GM12878 (cell line): Measurements from ENCODE around the gene PRDM2. TPM values are rescaled to one million over a fixed set of nuclear protein-coding genes. Genes with fewer than 3 reads are reported as not detected.

Experiments
- CEBPZ ChIP-seq: fragments of 150-350 bp; IDR thresholded peaks from 2 replicates; pipeline ENCODE4 v1.6.1; 2016; ENCODE audit warnings: low read depth, low read length
- CHD1 ChIP-seq: IDR thresholded peaks from 2 replicates; pipeline ENCODE4 v1.6.1; 2012; ENCODE audit warnings: low read depth, low read length, improper control_type of control experiment
- CREB1 ChIP-seq: IDR thresholded peaks from 2 replicates; pipeline ENCODE4 v1.6.1; 2012; ENCODE audit warnings: low read depth, mild to moderate bottlenecking, inconsistent platforms
- EZH2 ChIP-seq: IDR thresholded peaks from 2 replicates; pipeline ENCODE4 v1.6.1; 2012; ENCODE audit warnings: low read depth, mild to moderate bottlenecking, control low read depth, inconsistent platforms, low read length, borderline replicate concordance; ENCODE audit not compliant: control insufficient read depth
- FOS ChIP-seq: IDR thresholded peaks from 3 replicates; pipeline ENCODE4 v1.6.1; 2011; ENCODE audit warnings: borderline replicate concordance; ENCODE audit not compliant: insufficient read length; ENCODE audit errors: extremely low read depth
- MEF2B ChIP-seq: fragments of 450-650 bp; IDR thresholded peaks from 2 replicates; pipeline ENCODE4 v1.6.1; 2018; ENCODE audit warnings: mild to moderate bottlenecking, moderate library complexity; ENCODE audit not compliant: partially characterized antibody, poor library complexity, severe bottlenecking
- MTA3 ChIP-seq: IDR thresholded peaks from 2 replicates; pipeline ENCODE4 v1.6.1; 2012; ENCODE audit warnings: low read length, inconsistent platforms, borderline replicate concordance
- MXI1 ChIP-seq: fragments of 150-350 bp; IDR thresholded peaks from 2 replicates; pipeline ENCODE4 v1.6.1; 2011; ENCODE audit warnings: low read depth, mild to moderate bottlenecking, inconsistent platforms, low read length, improper control_type of control experiment
- MYB ChIP-seq: fragments of 150-350 bp; IDR thresholded peaks from 2 replicates; pipeline ENCODE4 v1.6.1; 2014; ENCODE audit warnings: mild to moderate bottlenecking, low read depth, low read length, borderline replicate concordance
- POLR2AphosphoS2 ChIP-seq: IDR thresholded peaks from 2 replicates; pipeline ENCODE4 v1.6.1; 2011; ENCODE audit warnings: low read depth, mild to moderate bottlenecking, low read length, improper control_type of control experiment, moderate library complexity
- POLR2AphosphoS5 ChIP-seq: IDR thresholded peaks from 2 replicates; pipeline ENCODE4 v1.6.1; 2011; ENCODE audit warnings: mild to moderate bottlenecking, low read length, inconsistent platforms
- SIX5 ChIP-seq: IDR thresholded peaks from 2 replicates; pipeline ENCODE4 v1.6.1; 2011; ENCODE audit warnings: mild to moderate bottlenecking, low read depth, low read length, moderate library complexity; ENCODE audit not compliant: severe bottlenecking
- SRF ChIP-seq, 2 experiments: IDR thresholded peaks; 2 replicates each; pipeline ENCODE4 v1.6.1; 2011; ENCODE audit warnings: low read depth in 2 of 2, low read length in 2 of 2, mild to moderate bottlenecking in 1 of 2, moderate library complexity in 1 of 2
- TBL1XR1 ChIP-seq: IDR thresholded peaks from 2 replicates; pipeline ENCODE4 v1.6.1; 2012; ENCODE audit warnings: low read depth, low read length, improper control_type of control experiment
- WRNIP1 ChIP-seq: IDR thresholded peaks from 2 replicates; pipeline ENCODE4 v1.6.1; 2011; ENCODE audit warnings: low read depth, low read length, improper control_type of control experiment, borderline replicate concordance
- ZBTB11 ChIP-seq: fragments of 450-650 bp; formaldehyde crosslinking; IDR thresholded peaks from 2 replicates; pipeline ENCODE4 v1.5.0; 2022; ENCODE audit warnings: mild to moderate bottlenecking, missing genetic modification characterization
- ZNF207 ChIP-seq: fragments of 450-650 bp; IDR thresholded peaks from 2 replicates; pipeline ENCODE4 v1.6.1; 2014; ENCODE audit warnings: antibody characterized with exemption, mild to moderate bottlenecking, borderline replicate concordance
- ZNF24 ChIP-seq: fragments of 450-650 bp; IDR thresholded peaks from 2 replicates; pipeline ENCODE4 v1.6.1; 2017; ENCODE audit warnings: antibody characterized with exemption, mild to moderate bottlenecking
- ZNF384 ChIP-seq: IDR thresholded peaks from 2 replicates; pipeline ENCODE4 v1.6.1; 2012; ENCODE audit warnings: low read depth, mild to moderate bottlenecking, low read length, improper control_type of control experiment, borderline replicate concordance
- polyA plus RNA-seq, 11 experiments: library from polyadenylated mRNA; depleted of rRNA in 4 of 11; unstranded in 6 of 11; stranded (reverse) in 5 of 11; fragments of >200 nt; fragmentation: Nextera tagmentation in 4 of 11; fragmentation: Illumina TruSeq in 1 of 11; extraction: Ambion mirVana in 4 of 11; extraction: Trizol in 1 of 11; gene quantifications; 1 replicate in 1 of 11; 2 replicates in 10 of 11; pipeline versions ENCODE4 v1.2.1 to v1.2.3, GENCODE V29; 2011 to 2016; ENCODE audit warnings: inconsistent platforms in 2 of 11, missing spikeins in 2 of 11, low read depth in 1 of 11
- total RNA-seq, 4 experiments: library from RNA; depleted of rRNA in 3 of 4; stranded (reverse); fragments of >200 nt in 3 of 4; fragmentation: Illumina TruSeq in 1 of 4; extraction: Trizol in 1 of 4; gene quantifications; 2 replicates each; pipeline versions ENCODE4 v1.2.1 to v1.2.3, GENCODE V29; 2013 to 2021
- TF ChIP-seq, protein P1 (sequence below): fragments of 450-650 bp; formaldehyde crosslinking; IDR thresholded peaks from 2 replicates; pipeline ENCODE4 v1.4.0; 2022; ENCODE audit warnings: mild to moderate bottlenecking, moderate library complexity

The PRDM2 gene
- total and polyA plus RNA-seq, 10 of the 15 experiments (the other 5 are each of a cell fraction or from before 2014, with no cell fraction given): 8.4 to 45.1 (median 23.5) TPM

DNA sequence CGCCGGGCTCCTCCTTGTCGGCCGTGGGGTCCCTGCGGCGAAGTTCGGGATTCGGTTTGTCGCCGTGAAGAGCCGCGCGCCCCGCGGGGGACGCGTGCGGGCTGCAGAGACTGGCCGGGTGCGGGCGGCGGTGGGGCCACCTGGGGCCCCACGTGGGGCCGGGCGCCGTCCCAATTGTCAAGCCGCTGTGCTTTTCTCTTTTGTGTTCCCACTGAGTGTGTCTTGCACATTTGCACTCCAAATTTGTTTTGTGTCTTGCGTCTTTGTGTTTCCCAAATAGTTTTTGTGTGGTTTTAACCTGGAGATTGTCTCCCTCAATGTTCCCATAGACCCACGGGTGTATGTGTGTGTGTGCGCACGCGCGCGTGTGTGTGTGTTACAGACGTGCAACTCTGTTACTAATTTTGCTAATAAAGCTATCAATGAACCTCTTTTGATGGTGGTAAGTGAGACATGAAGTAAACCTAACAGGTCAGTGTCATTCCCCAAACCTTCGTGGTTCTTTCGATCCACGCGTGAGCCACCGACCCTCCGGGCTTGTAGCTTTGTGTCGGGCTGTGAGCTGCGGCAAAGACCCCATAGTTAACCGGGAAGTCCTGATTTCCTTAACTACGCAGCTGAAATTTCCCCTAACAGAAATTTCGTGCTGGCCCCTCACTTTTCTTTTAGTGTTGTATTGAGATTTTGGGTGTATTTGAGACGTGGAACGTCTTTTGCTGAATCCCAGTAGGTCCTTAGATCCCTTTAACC is 708 bp downstream of the PRDM2 start (continued):
- 0 out of 2 replicates have a peak, but pooled peaks have one; percentile 11 for TF ChIP-seq MYB
- TF ChIP-seq TBL1XR1: no peak
- no peak for TF ChIP-seq ZNF24
- no peak for TF ChIP-seq ZBTB11
- TF ChIP-seq CREB1: no peak
- TF ChIP-seq WRNIP1: 0 out of 2 replicates have a peak, but pooled peaks have one; percentile 52
- TF ChIP-seq CEBPZ: no peak
- TF ChIP-seq CHD1: no peak
- TF ChIP-seq FOS: no peak
- TF ChIP-seq EZH2: no peak
- TF ChIP-seq ZNF207: no peak; the same call in 1 of the 2 replicates
- TF ChIP-seq POLR2AphosphoS5: peak; percentile 85
- TF ChIP-seq, protein P1, sequence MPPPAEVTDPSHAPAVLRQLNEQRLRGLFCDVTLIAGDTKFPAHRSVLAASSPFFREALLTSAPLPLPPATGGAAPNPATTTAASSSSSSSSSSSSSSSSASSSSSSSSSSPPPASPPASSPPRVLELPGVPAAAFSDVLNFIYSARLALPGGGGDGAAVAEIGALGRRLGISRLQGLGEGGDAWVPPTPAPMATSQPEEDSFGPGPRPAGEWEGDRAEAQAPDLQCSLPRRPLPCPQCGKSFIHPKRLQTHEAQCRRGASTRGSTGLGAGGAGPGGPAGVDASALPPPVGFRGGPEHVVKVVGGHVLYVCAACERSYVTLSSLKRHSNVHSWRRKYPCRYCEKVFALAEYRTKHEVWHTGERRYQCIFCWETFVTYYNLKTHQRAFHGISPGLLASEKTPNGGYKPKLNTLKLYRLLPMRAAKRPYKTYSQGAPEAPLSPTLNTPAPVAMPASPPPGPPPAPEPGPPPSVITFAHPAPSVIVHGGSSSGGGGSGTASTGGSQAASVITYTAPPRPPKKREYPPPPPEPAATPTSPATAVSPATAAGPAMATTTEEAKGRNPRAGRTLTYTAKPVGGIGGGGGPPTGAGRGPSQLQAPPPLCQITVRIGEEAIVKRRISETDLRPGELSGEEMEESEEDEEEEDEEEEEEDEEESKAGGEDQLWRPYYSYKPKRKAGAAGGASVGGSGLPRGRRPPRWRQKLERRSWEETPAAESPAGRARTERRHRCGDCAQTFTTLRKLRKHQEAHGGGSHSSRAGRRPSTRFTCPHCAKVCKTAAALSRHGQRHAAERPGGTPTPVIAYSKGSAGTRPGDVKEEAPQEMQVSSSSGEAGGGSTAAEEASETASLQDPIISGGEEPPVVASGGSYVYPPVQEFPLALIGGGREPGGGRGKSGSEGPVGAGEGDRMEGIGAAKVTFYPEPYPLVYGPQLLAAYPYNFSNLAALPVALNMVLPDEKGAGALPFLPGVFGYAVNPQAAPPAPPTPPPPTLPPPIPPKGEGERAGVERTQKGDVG (CRISPR knock-in tag): no peak
- TF ChIP-seq SIX5: no peak
- no peak; the same call in none of the 2 replicates for TF ChIP-seq MTA3
- no peak for TF ChIP-seq SRF (IDR thresholded peaks at IDR 0.05; ENCODE audit: low read depth in 2 of 2, low read length in 2 of 2)
- peak; percentile 22 for TF ChIP-seq MEF2B
- peak; percentile 84 for TF ChIP-seq MXI1
- no peak for TF ChIP-seq ZNF384
- TF ChIP-seq POLR2AphosphoS2: no peak
